Measurements from ENCODE around the gene RGS7BP. TPM values are rescaled to one million over a fixed set of nuclear protein-coding genes. Genes with fewer than 3 reads are reported as not detected.

Gene RGS7BP
- total RNA-seq, 1 donor = 0.36 TPM

DNA sequence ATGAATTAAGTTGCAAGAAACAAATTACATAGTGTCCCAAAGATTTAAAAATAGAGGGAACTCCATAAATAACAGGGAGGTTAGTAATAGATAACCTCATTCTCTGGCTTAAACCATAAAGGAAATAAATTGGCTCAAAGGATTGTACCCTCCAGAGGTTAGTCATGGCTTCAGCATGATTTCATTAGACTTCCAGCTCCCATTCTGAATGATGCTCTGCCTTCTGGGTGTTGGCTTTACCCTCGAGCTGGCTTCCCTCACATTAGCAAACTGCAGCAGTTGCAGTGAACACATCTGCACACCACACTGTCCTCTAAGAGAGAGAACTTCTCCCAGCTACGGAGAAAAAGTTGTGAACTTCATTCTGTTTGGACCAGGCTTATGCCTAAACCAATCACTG, 70.4 kb downstream of the RGS7BP start:
- H3K4me1 ChIP-seq (ENCODE audit: insufficient read depth, low read length) = no peaks in the 10 kb centered on the region
- no peak overlapping the region for H3K4me3 ChIP-seq (ENCODE audit: insufficient read depth, low read length)
- no peak for DNase-seq (ENCODE audit: insufficient read length, low spot score, missing footprints)
- no peak overlapping the region for H2AFZ ChIP-seq (ENCODE audit: low read length)
- TF ChIP-seq, protein P1, sequence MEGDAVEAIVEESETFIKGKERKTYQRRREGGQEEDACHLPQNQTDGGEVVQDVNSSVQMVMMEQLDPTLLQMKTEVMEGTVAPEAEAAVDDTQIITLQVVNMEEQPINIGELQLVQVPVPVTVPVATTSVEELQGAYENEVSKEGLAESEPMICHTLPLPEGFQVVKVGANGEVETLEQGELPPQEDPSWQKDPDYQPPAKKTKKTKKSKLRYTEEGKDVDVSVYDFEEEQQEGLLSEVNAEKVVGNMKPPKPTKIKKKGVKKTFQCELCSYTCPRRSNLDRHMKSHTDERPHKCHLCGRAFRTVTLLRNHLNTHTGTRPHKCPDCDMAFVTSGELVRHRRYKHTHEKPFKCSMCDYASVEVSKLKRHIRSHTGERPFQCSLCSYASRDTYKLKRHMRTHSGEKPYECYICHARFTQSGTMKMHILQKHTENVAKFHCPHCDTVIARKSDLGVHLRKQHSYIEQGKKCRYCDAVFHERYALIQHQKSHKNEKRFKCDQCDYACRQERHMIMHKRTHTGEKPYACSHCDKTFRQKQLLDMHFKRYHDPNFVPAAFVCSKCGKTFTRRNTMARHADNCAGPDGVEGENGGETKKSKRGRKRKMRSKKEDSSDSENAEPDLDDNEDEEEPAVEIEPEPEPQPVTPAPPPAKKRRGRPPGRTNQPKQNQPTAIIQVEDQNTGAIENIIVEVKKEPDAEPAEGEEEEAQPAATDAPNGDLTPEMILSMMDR (IDR thresholded peaks at IDR 0.05; ENCODE audit: extremely low read depth, low read depth, low read length) = no peak
- no peaks in the 10 kb centered on the region for H3K36me3 ChIP-seq (ENCODE audit: insufficient read depth, low read length)
- H3K79me2 ChIP-seq (ENCODE audit: insufficient read depth, low read length) = no peaks in the 10 kb centered on the region
- H3K27me3 ChIP-seq (ENCODE audit: insufficient read depth, low read length) = no peaks in the 10 kb centered on the region
- no peaks in the 10 kb centered on the region for H3K9me3 ChIP-seq (ENCODE audit: low read depth, low read length)
- no peak overlapping the region for H3K4me2 ChIP-seq (ENCODE audit: insufficient read depth, low read length)
- no peaks in the 10 kb centered on the region for H4K20me1 ChIP-seq (ENCODE audit: insufficient read depth, low read length)
- no peak overlapping the region for H3K27ac ChIP-seq (ENCODE audit: low read depth, low read length)

DNA sequence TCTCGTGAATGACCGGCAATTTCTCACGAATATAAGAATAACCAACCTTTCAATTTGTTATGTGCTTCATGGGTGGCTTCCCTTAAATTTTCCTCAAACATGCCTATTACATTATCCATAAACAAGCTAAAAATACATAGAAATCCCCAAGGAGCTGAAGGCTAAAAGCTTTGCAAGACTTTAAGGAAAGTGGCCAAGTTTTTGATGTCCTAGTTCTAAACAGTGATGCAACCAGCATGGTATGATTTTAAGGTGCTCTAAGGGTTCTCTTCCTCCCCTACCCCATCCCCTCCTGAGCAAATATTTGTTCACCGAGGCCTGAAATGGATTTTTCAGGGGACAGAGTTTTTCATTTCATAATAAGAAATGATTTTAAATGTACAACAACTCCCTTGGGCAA, 79.8 kb downstream of the RGS7BP start:
- no peak for DNase-seq (ENCODE audit: insufficient read length, low spot score, missing footprints)
- H3K36me3 ChIP-seq (ENCODE audit: insufficient read depth, low read length) = no peaks in the 10 kb centered on the region
- no peak overlapping the region for H3K4me3 ChIP-seq (ENCODE audit: insufficient read depth, low read length)

DNA sequence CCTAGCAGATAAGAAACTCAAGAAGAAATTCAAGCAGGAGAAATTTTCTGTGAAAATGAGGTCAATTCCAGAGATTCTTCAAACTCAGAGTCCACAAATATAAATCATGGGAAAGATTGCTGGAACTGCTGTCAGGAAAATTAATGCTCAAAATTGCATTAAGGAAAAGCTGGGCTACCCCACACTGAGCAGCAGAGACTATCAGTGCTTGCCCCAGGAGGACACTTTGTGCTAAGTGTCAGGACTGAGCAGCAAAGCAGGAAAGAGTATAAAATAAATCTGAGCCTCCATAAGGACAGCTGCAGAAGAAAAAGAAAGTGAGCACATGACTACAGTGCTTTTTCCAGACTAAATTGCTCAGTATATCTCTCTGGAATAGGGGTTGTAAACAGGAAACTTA, 81.6 kb downstream of the RGS7BP start:
- Histone ChIP-seq H3K4me1 (ENCODE audit: insufficient read depth, low read length) (no peaks in the 10 kb centered on the region), H3K27me3 (ENCODE audit: insufficient read depth, low read length) (peaks cover 8% of the 10 kb centered on the region), H3K36me3 (ENCODE audit: insufficient read depth, low read length) (no peaks in the 10 kb centered on the region), H3K4me2 (ENCODE audit: insufficient read depth, low read length) (no peak overlapping the region), H3K79me2 (ENCODE audit: insufficient read depth, low read length) (no peaks in the 10 kb centered on the region), H2AFZ (ENCODE audit: low read length) (no peak overlapping the region), H4K20me1 (ENCODE audit: insufficient read depth, low read length) (no peaks in the 10 kb centered on the region), H3K27ac (ENCODE audit: low read depth, low read length) (no peak overlapping the region), H3K9me3 (ENCODE audit: low read depth, low read length) (no peaks in the 10 kb centered on the region), H3K4me3 (ENCODE audit: insufficient read depth, low read length) (no peak overlapping the region)
- DNase-seq (ENCODE audit: insufficient read length, low spot score, missing footprints) = no peak
- TF ChIP-seq, protein P1 (IDR thresholded peaks at IDR 0.05; ENCODE audit: extremely low read depth, low read depth, low read length) = no peak

More for the DNA sequence above, 79.8 kb downstream of the RGS7BP start:
- Histone ChIP-seq H2AFZ (ENCODE audit: low read length) (no peak overlapping the region), H3K27me3 (ENCODE audit: insufficient read depth, low read length) (peaks cover 3% of the 10 kb centered on the region), H4K20me1 (ENCODE audit: insufficient read depth, low read length) (no peaks in the 10 kb centered on the region), H3K9me3 (ENCODE audit: low read depth, low read length) (no peaks in the 10 kb centered on the region), H3K79me2 (ENCODE audit: insufficient read depth, low read length) (no peaks in the 10 kb centered on the region), H3K27ac (ENCODE audit: low read depth, low read length) (no peak overlapping the region), H3K4me2 (ENCODE audit: insufficient read depth, low read length) (no peak overlapping the region), H3K4me1 (ENCODE audit: insufficient read depth, low read length) (no peaks in the 10 kb centered on the region)
- TF ChIP-seq, protein P1 (IDR thresholded peaks at IDR 0.05; ENCODE audit: extremely low read depth, low read depth, low read length) = no peak

DNA sequence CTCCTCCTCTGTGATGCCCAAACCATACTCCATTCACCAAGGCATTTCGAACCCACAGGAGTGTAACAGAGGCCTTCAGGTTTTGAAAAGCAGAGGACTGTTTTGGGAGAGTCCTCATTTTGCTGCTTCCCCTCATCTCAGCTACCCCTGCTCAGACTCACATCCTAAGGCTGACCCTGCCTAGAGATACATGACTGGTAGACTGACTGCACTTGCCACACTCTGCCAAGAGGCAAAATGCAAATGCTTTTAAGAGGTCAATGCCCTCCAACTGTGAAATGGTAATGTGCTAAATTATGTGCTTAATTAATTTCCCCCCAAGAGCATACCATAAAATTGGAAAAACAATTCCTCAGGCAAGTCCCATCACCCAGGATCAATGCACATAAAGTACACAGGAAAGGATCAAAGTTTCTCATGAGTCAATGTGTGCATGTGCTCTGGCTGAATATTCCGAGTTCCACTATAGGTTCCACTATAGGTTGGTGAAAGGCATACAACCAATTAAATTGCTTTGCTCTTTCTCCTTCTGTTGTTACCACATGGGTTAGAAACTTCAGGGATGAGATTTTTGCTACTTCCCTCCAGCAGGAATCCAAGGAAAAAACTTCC, 87.0 kb downstream of the RGS7BP start:
- H3K4me1 ChIP-seq (ENCODE audit: insufficient read depth, low read length) = no peaks in the 10 kb centered on the region
- peaks cover 5% of the 10 kb centered on the region for H3K27me3 ChIP-seq (ENCODE audit: insufficient read depth, low read length)
- H3K27ac ChIP-seq (ENCODE audit: low read depth, low read length) = no peak overlapping the region
- no peak for DNase-seq (ENCODE audit: insufficient read length, low spot score, missing footprints)
- no peaks in the 10 kb centered on the region for H4K20me1 ChIP-seq (ENCODE audit: insufficient read depth, low read length)
- no peaks in the 10 kb centered on the region for H3K36me3 ChIP-seq (ENCODE audit: insufficient read depth, low read length)
- H3K79me2 ChIP-seq (ENCODE audit: insufficient read depth, low read length) = no peaks in the 10 kb centered on the region
- no peak overlapping the region for H3K4me2 ChIP-seq (ENCODE audit: insufficient read depth, low read length)
- TF ChIP-seq, protein P1 (IDR thresholded peaks at IDR 0.05; ENCODE audit: extremely low read depth, low read depth, low read length) = no peak
- no peak overlapping the region for H2AFZ ChIP-seq (ENCODE audit: low read length)
- H3K9me3 ChIP-seq (ENCODE audit: low read depth, low read length) = no peaks in the 10 kb centered on the region
- no peak overlapping the region for H3K4me3 ChIP-seq (ENCODE audit: insufficient read depth, low read length)
